Measurements from ENCODE around the gene GUCY1A1. TPM values are rescaled to one million over a fixed set of nuclear protein-coding genes. Genes with fewer than 3 reads are reported as not detected.

The GUCY1A1 gene
- total RNA-seq, 2 experiments from 2014 or later = not detected

DNA sequence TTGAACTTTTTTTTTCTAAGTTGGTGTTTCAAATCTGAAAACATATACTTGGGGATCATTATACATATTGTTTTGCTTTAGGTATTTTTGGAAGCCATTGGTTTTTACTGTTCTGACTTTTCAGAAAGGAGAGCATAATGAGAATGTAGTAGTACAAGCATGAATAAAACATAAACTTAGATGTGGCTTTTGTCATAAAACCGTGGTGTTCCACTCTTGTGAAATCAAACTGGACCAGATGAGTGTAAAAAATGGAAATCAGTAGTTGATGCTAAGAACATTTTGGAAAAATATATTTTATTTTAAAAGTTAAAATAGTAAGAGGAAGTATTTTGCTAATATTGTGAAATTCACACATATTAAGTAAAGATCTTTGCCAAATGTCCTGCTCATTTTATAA, 29.6 kb downstream of the GUCY1A1 start:
- no peaks in the 10 kb centered on the region for H3K36me3 ChIP-seq (ENCODE audit: insufficient read depth, low read length)
- no peak overlapping the region for H2AFZ ChIP-seq (ENCODE audit: low read length)
- H3K4me1 ChIP-seq (ENCODE audit: insufficient read depth, low read length, poor library complexity, severe bottlenecking) = no peaks in the 10 kb centered on the region
- no peaks in the 10 kb centered on the region for H3K9me2 ChIP-seq (ENCODE audit: insufficient read depth, low read length)
- no peak overlapping the region for H3K4me2 ChIP-seq (ENCODE audit: low read length)
- BruUV-seq (replicated peaks) = no TSS peak
- no peak for TF ChIP-seq EZH2phosphoT487 (IDR thresholded peaks at IDR 0.05; ENCODE audit: borderline replicate concordance, low read depth, low read length)
- no peaks in the 10 kb centered on the region for H3K9me3 ChIP-seq (ENCODE audit: low read length)
- no peaks in the 10 kb centered on the region for H4K20me1 ChIP-seq (ENCODE audit: insufficient read depth, low read length)
- H3K4me3 ChIP-seq (ENCODE audit: low read depth, low read length, poor library complexity, severe bottlenecking) = no peak overlapping the region
- no peaks in the 10 kb centered on the region for H3K79me2 ChIP-seq (ENCODE audit: insufficient read depth, low read depth, low read length)
- DNase-seq (ENCODE audit: low spot score) = no peak
- CTCF ChIA-PET (ENCODE audit: unreplicated experiment) = no interaction called here
- POLR2A ChIA-PET = interaction anchor here (0.6 kb wide), 1 partner anchor 20 kb away, joined by 3 read pairs; no protein-coding TSS in a partner anchor
- H3K27ac ChIP-seq (ENCODE audit: low read depth, low read length, poor library complexity, severe bottlenecking) = no peak overlapping the region
- intact Hi-C loops (cut with micrococcal nuclease; ENCODE audit: unreplicated experiment) = no loop called here

DNA sequence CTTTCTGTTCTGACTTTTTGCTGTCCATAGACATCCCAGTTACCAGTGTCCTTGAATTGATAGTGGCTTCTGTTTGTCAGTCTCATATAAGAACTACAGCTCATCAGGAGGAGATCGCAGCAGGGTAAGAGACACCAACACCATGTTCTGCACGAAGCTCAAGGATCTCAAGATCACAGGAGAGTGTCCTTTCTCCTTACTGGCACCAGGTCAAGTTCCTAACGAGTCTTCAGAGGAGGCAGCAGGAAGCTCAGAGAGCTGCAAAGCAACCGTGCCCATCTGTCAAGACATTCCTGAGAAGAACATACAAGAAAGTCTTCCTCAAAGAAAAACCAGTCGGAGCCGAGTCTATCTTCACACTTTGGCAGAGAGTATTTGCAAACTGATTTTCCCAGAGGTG, 30.1 kb downstream of the GUCY1A1 start:
- DNase-seq (ENCODE audit: low spot score) = no peak
- TF ChIP-seq EZH2phosphoT487 (IDR thresholded peaks at IDR 0.05; ENCODE audit: borderline replicate concordance, low read depth, low read length) = no peak
- TF ChIP-seq, protein P1, sequence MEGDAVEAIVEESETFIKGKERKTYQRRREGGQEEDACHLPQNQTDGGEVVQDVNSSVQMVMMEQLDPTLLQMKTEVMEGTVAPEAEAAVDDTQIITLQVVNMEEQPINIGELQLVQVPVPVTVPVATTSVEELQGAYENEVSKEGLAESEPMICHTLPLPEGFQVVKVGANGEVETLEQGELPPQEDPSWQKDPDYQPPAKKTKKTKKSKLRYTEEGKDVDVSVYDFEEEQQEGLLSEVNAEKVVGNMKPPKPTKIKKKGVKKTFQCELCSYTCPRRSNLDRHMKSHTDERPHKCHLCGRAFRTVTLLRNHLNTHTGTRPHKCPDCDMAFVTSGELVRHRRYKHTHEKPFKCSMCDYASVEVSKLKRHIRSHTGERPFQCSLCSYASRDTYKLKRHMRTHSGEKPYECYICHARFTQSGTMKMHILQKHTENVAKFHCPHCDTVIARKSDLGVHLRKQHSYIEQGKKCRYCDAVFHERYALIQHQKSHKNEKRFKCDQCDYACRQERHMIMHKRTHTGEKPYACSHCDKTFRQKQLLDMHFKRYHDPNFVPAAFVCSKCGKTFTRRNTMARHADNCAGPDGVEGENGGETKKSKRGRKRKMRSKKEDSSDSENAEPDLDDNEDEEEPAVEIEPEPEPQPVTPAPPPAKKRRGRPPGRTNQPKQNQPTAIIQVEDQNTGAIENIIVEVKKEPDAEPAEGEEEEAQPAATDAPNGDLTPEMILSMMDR (conservative IDR thresholded peaks at IDR 0.05; ENCODE audit: low read length) = no peak
- Histone ChIP-seq H3K36me3 (ENCODE audit: insufficient read depth, low read length) (no peaks in the 10 kb centered on the region), H4K20me1 (ENCODE audit: insufficient read depth, low read length) (no peaks in the 10 kb centered on the region), H2AFZ (ENCODE audit: low read length) (no peak overlapping the region), H3K4me1 (ENCODE audit: insufficient read depth, low read length, poor library complexity, severe bottlenecking) (no peaks in the 10 kb centered on the region), H3K9me3 (ENCODE audit: low read length) (no peaks in the 10 kb centered on the region), H3K9me2 (ENCODE audit: insufficient read depth, low read length) (no peaks in the 10 kb centered on the region), H3K79me2 (ENCODE audit: insufficient read depth, low read depth, low read length) (no peaks in the 10 kb centered on the region), H3K4me2 (ENCODE audit: low read length) (no peak overlapping the region), H3K27ac (ENCODE audit: low read depth, low read length, poor library complexity, severe bottlenecking) (no peak overlapping the region), H3K4me3 (ENCODE audit: low read depth, low read length, poor library complexity, severe bottlenecking) (no peak overlapping the region)
- intact Hi-C loops (cut with micrococcal nuclease; ENCODE audit: unreplicated experiment) = no loop called here
- ChIA-PET POLR2A (no interaction called here), CTCF (ENCODE audit: unreplicated experiment) (no interaction called here)
- no TSS peak for BruUV-seq (replicated peaks)

DNA sequence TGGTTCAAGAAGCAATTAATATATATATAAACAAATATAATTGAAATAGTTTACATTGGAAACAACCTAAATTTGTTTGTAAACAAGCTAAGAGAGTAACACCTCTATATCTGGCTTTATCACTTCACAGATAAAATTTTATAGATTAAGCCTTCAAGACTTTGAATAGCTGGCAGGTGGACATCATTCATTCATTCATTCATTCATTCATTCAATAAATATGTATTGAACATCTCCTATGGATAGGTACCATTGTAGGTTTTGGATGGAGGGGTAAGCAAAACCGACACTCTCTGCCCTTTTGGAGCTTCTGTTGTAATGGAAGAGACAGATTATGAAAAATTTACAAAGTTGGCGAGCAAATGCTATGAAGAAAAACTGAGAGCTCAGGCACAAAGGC, 35.2 kb downstream of the GUCY1A1 start:
- DNase-seq (ENCODE audit: low spot score) = no peak
- no peak overlapping the region for H2AFZ ChIP-seq (ENCODE audit: low read length)
- no peaks in the 10 kb centered on the region for H3K9me3 ChIP-seq (ENCODE audit: low read length)
- no peak overlapping the region for H3K27ac ChIP-seq (ENCODE audit: low read depth, low read length, poor library complexity, severe bottlenecking)
- H3K4me3 ChIP-seq (ENCODE audit: low read depth, low read length, poor library complexity, severe bottlenecking) = no peak overlapping the region
- no TSS peak for BruUV-seq (replicated peaks)
- no peaks in the 10 kb centered on the region for H4K20me1 ChIP-seq (ENCODE audit: insufficient read depth, low read length)
- CTCF ChIA-PET (ENCODE audit: unreplicated experiment) = no interaction called here
- POLR2A ChIA-PET = interaction anchor here (0.7 kb wide), 1 partner anchor 663 kb away, joined by 8 read pairs; no protein-coding TSS in a partner anchor
- intact Hi-C loops (cut with micrococcal nuclease; ENCODE audit: unreplicated experiment) = no loop called here
- no peaks in the 10 kb centered on the region for H3K79me2 ChIP-seq (ENCODE audit: insufficient read depth, low read depth, low read length)
- no peaks in the 10 kb centered on the region for H3K9me2 ChIP-seq (ENCODE audit: insufficient read depth, low read length)
- no peaks in the 10 kb centered on the region for H3K4me1 ChIP-seq (ENCODE audit: insufficient read depth, low read length, poor library complexity, severe bottlenecking)
- no peak overlapping the region for H3K4me2 ChIP-seq (ENCODE audit: low read length)
- no peak for TF ChIP-seq EZH2phosphoT487 (IDR thresholded peaks at IDR 0.05; ENCODE audit: borderline replicate concordance, low read depth, low read length)
- TF ChIP-seq, protein P1 (conservative IDR thresholded peaks at IDR 0.05; ENCODE audit: low read length) = no peak
- no peaks in the 10 kb centered on the region for H3K36me3 ChIP-seq (ENCODE audit: insufficient read depth, low read length)
